GM23338 (cell line): Measurements from ENCODE around the gene FRMPD1. TPM values are rescaled to one million over a fixed set of nuclear protein-coding genes. Genes with fewer than 3 reads are reported as not detected.
"Not testable (repeated sequence)": the region's sequence is repeated elsewhere in the genome, so short reads cannot be mapped to it uniquely, and the experiment has no call there.

Source experiments
- ATAC-seq: fragments of 200-7000 bp; cut with Tn5 transposase; 3 replicates; pipeline ENCODE4 v1.9.1; 2020
- DNase-seq: peaks from one replicate; pipeline ENCODE4 v3.0.0-alpha.2; 2015; ENCODE audit warnings: low spot score
- H2AFZ ChIP-seq: fragments of 200-600 bp; sonication (generic); 2 replicates; pipeline ENCODE4 v1.8.0; 2016; ENCODE audit warnings: antibody characterized with exemption, mild to moderate bottlenecking, moderate library complexity
- H3F3A ChIP-seq: fragments of 200-600 bp; sonication (generic); replicated peaks from 2 replicates; pipeline ENCODE4 v1.8.0; 2017; ENCODE audit warnings: antibody characterized with exemption, mixed run types, low read depth
- H3K27ac ChIP-seq: fragments of 200-600 bp; sonication (generic); 2 replicates; pipeline ENCODE4 v1.6.1; 2016; ENCODE audit warnings: low read depth
- H3K27me3 ChIP-seq: fragments of 200-600 bp; sonication (generic); 2 replicates; pipeline ENCODE4 v1.8.0; 2016; ENCODE audit warnings: mild to moderate bottlenecking, mixed run types, moderate library complexity; ENCODE audit not compliant: insufficient read depth
- H3K36me3 ChIP-seq: fragments of 200-600 bp; sonication (generic); 2 replicates; pipeline ENCODE4 v1.8.0; 2016; ENCODE audit warnings: mild to moderate bottlenecking; ENCODE audit not compliant: insufficient read depth
- H3K4me1 ChIP-seq: fragments of 200-600 bp; sonication (generic); 2 replicates; pipeline ENCODE4 v1.8.0; 2016; ENCODE audit warnings: mild to moderate bottlenecking, moderate library complexity; ENCODE audit not compliant: insufficient read depth
- H3K4me2 ChIP-seq: fragments of 200-600 bp; sonication (generic); 2 replicates; pipeline ENCODE4 v1.7.1; 2017; ENCODE audit warnings: mixed run types
- H3K4me3 ChIP-seq: fragments of 200-600 bp; sonication (generic); 2 replicates; pipeline ENCODE4 v1.6.1; 2016; ENCODE audit warnings: mixed run types
- H3K79me2 ChIP-seq: fragments of 200-600 bp; sonication (generic); replicated peaks from 2 replicates; pipeline ENCODE4 v1.8.0; 2017; ENCODE audit warnings: mild to moderate bottlenecking; ENCODE audit not compliant: insufficient read depth
- H3K9me2 ChIP-seq: fragments of 200-600 bp; sonication (generic); 2 replicates; pipeline ENCODE4 v1.8.0; 2017; ENCODE audit not compliant: insufficient read depth
- H4K20me1 ChIP-seq: fragments of 200-600 bp; sonication (generic); replicated peaks from 2 replicates; pipeline ENCODE4 v1.8.0; 2017; ENCODE audit warnings: mild to moderate bottlenecking; ENCODE audit not compliant: insufficient read depth
- H3K27ac Mint-ChIP-seq: 2 replicates; pipeline ENCODE4 v1.8.0; 2020; ENCODE audit warnings: inconsistent platforms, mild to moderate bottlenecking, moderate library complexity, mixed read lengths
- H3K27me3 Mint-ChIP-seq: 3 replicates; pipeline ENCODE4 v1.8.0; 2022; ENCODE audit warnings: low read depth, mild to moderate bottlenecking, moderate library complexity, mixed read lengths, inconsistent platforms; ENCODE audit not compliant: insufficient read depth, poor library complexity
- H3K36me3 Mint-ChIP-seq: 3 replicates; pipeline ENCODE4 v1.8.0; 2021; ENCODE audit warnings: low read depth, mild to moderate bottlenecking, inconsistent platforms, moderate library complexity, mixed read lengths
- H3K4me1 Mint-ChIP-seq: 3 replicates; pipeline ENCODE4 v1.8.0; 2020; ENCODE audit warnings: mild to moderate bottlenecking, inconsistent platforms, mixed read lengths
- H3K4me3 Mint-ChIP-seq: 3 replicates; pipeline ENCODE4 v1.8.0; 2021; ENCODE audit warnings: moderate library complexity, mild to moderate bottlenecking, inconsistent platforms, mixed read lengths
- H3K9me3 Mint-ChIP-seq: 3 replicates; pipeline ENCODE4 v1.8.0; 2020; ENCODE audit warnings: moderate library complexity, mild to moderate bottlenecking, inconsistent platforms, mixed read lengths
- EZH2 ChIP-seq: fragments of 200-600 bp; sonication (generic); IDR thresholded peaks from one replicate; pipeline ENCODE4 v1.8.0; 2017; ENCODE audit warnings: antibody characterized with exemption, mild to moderate bottlenecking, low read depth; ENCODE audit not compliant: unreplicated experiment
- EZH2phosphoT487 ChIP-seq: fragments of 200-600 bp; sonication (generic); IDR thresholded peaks from one replicate; pipeline ENCODE4 v1.8.1; 2018; ENCODE audit warnings: antibody characterized with exemption; ENCODE audit not compliant: unreplicated experiment
- ZNF331 ChIP-seq: fragments of 250-450 bp; sonication (Bioruptor Pico); IDR thresholded peaks from 2 replicates; pipeline ENCODE4 v1.5.0; 2020; ENCODE audit warnings: low read depth, mild to moderate bottlenecking, moderate library complexity
- long read RNA-seq: library from polyadenylated mRNA; unstranded; transcript quantifications from one replicate; pipeline ENCODE4 v2.0.0, GENCODE V29; 2020; ENCODE audit not compliant: unreplicated experiment
- polyA plus RNA-seq: library from polyadenylated mRNA; unstranded; fragments of >200 nt; fragmentation: Nextera tagmentation; extraction: Ambion mirVana; gene quantifications from 2 replicates; pipeline ENCODE4 v1.2.1, GENCODE V29; 2016
- total RNA-seq: library from RNA; depleted of rRNA; stranded (reverse); fragments of >200 nt; shearing (Covaris generic); gene quantifications from 2 replicates; pipeline ENCODE4 v1.2.3, GENCODE V29; 2014; rRNA removed
- TF ChIP-seq, protein P1 (sequence below): IDR thresholded peaks from 2 replicates; pipeline ENCODE4 v1.6.1; 2016; ENCODE audit warnings: antibody characterized with exemption

FRMPD1 gene, protein sequence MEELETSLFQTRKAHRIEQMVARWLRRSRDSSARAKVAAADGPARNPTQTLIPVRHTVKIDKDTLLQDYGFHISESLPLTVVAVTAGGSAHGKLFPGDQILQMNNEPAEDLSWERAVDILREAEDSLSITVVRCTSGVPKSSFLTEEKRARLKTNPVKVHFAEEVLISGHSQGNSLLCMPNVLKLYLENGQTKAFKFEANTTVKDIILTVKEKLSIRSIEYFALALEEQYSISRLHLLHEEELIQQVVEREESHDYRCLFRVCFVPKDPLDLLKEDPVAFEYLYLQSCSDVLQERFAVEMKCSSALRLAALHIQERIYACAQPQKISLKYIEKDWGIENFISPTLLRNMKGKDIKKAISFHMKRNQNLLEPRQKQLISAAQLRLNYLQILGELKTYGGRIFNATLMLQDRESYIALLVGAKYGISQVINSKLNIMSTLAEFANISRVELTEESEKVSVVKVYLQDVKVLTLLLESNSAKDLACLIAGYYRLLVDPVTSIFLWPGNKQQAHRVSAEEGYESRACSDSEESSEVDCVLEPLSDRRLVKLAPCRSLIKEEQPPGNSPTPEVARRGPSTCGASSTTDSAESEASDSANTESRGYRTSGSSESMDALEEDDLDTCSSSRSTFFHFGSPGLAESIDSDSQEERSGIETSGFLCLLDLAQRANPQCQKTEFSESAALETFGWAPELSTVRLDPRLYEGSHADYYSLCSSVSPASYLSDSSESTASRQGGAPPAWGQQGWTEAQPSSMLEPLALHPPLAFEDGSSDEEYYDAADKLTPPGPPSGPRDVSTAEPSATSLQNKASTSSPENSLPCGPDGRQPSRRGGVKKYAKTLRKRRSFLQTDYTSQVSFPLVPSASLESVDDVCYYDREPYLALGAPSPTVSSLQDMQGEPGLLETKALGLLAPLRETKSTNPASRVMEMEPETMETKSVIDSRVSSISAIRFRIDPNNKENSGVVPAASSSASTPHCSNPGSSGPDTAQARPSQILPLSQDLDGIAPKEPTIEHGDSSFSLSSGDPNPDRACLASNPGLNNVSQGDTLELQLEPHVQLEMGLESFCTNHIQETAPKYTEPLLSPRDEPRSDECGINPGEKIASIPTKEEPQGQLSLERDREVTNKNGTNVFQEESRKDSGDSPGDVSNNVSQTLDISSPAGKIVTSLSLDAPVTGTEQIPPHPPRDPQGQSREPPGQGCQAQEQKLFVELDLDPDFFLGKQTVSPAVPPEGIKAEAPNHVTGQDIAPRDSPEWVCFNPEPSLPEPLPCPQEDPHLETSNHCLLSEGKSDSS (N-terminal part only)
- total RNA-seq (0.12 and 0.63 TPM in 2 replicates), polyA plus RNA-seq (0.23 and 0.37 TPM in 2 replicates)
- long read RNA-seq, result 0 reads

DNA sequence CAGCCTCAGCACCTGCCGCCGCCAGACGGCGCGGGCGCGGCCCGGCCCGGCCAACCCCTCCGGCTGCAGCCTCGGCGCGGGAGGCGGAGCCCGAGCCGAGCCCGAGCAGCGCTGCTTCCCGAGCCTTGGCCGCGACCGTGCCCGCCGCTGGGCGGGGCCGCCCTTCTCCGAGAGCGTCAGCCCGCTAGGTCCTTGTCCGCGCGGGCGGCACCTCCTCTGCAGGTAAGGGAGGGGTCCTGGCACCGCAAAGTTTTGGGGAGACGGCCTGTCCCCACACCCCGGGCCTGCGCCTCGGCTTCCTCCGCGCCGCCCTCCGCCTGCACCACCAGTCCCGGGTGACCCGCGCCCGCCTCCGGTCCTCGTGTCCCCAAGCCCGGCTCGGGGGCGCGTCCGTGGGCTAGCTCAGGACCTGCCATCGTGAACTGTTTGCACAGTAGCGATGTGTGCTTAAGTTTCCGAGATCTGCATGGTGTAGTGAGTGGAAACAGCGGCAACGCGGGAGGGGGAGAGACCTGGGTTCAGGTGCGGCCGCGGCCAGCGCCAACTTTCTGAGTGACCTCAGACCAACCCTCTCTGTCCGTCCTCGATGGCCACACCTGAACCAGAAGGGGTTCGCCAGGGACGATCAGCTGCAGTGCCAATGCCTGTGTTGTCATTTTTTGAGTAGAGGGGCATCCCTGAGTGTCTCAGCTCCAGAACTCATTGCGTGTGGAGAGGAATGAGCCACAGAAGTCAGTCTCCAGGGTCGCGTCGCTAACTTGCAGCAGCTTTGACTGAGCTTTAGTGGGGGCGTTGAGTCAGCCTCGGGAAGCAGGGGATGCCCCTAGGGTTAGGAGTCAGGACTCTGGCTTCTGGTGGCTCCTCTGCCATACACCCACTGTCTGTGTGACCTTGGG lies at the start of gene FRMPD1:
Gene FRMPD1 (plus strand): TSS at position 82 of the 896 bp plus-strand sequence. CDS start 41,688 bp downstream, outside the sequence.
- ATAC-seq (peak; percentile 95), DNase-seq (peak; percentile 88)
- peak within 1 kb of the TSS; percentile 90 for H3K4me3 ChIP-seq
- TF ChIP-seq, protein P1, sequence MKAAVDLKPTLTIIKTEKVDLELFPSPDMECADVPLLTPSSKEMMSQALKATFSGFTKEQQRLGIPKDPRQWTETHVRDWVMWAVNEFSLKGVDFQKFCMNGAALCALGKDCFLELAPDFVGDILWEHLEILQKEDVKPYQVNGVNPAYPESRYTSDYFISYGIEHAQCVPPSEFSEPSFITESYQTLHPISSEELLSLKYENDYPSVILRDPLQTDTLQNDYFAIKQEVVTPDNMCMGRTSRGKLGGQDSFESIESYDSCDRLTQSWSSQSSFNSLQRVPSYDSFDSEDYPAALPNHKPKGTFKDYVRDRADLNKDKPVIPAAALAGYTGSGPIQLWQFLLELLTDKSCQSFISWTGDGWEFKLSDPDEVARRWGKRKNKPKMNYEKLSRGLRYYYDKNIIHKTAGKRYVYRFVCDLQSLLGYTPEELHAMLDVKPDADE, result no peak
- no peak for TF ChIP-seq ZNF331
- peak; percentile 54 for TF ChIP-seq EZH2phosphoT487
- peak; percentile 60 for TF ChIP-seq EZH2
- no peak within 1 kb of the TSS for H3K27ac ChIP-seq
- H3F3A ChIP-seq, result no peaks in the 10 kb centered on the region; the same call in 1 of the 2 replicates
- peaks cover 6% of the 10 kb centered on the region; the same call in 1 of the 2 replicates for H3K4me1 ChIP-seq
- peak within 1 kb of the TSS; percentile 100 for H2AFZ ChIP-seq
- peaks cover 8% of the 10 kb centered on the region; the same call in 1 of the 3 replicates for H3K4me1 Mint-ChIP-seq
- H3K27me3 ChIP-seq, result peaks cover 69% of the 10 kb centered on the region
- no peaks in the 10 kb centered on the region for H3K9me2 ChIP-seq
- H3K36me3 ChIP-seq, result no peaks in the 10 kb centered on the region
- H3K9me3 Mint-ChIP-seq, result no peaks in the 10 kb centered on the region
- no peaks in the 10 kb centered on the region for H4K20me1 ChIP-seq
- H3K27ac Mint-ChIP-seq, result no peak within 1 kb of the TSS
- no peaks in the 10 kb centered on the region for H3K79me2 ChIP-seq
- H3K4me2 ChIP-seq, result peak within 1 kb of the TSS; percentile 95
- peak within 1 kb of the TSS; percentile 79 for H3K4me3 Mint-ChIP-seq
- H3K36me3 Mint-ChIP-seq, result no peaks in the 10 kb centered on the region
- peaks cover 50% of the 10 kb centered on the region for H3K27me3 Mint-ChIP-seq

DNA sequence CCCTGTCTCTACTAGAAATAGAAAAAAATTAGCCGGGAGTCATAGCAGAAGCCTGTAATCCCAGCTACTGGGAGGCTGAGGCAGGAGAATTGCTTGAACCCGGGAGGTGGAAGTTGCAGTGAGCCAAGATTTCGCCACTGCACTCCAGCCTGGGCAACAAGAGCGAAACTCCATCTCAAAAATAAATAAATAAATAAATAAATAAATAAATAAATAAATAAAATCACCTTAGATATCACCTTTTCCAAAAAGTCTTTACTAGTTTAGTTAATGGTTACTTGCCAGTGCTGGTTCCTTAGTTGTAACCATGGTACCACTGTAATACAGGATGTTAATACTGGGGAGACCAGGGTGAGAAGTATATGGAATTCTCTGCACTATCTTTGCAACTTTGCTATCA lies 48.7 kb upstream of the FRMPD1 start:
- H3K9me3 Mint-ChIP-seq, H3K4me1 ChIP-seq, H3K4me3 Mint-ChIP-seq, H3K27me3 ChIP-seq, H3K79me2 ChIP-seq, H3K36me3 Mint-ChIP-seq, H3K27ac ChIP-seq, DNase-seq, H3K9me2 ChIP-seq, H3K27ac Mint-ChIP-seq, H3K36me3 ChIP-seq, H3K4me3 ChIP-seq, H4K20me1 ChIP-seq, H3K27me3 Mint-ChIP-seq, ATAC-seq, H3K4me2 ChIP-seq, H3F3A ChIP-seq, H2AFZ ChIP-seq, H3K4me1 Mint-ChIP-seq: not testable (repeated sequence)
